ENCODE measurements around the gene KRTAP1-1.
"Not testable (repeated sequence)": the region's sequence is repeated elsewhere in the genome, so short reads cannot be mapped to it uniquely, and the experiment has no call there.

KRTAP1-1 gene

DNA sequence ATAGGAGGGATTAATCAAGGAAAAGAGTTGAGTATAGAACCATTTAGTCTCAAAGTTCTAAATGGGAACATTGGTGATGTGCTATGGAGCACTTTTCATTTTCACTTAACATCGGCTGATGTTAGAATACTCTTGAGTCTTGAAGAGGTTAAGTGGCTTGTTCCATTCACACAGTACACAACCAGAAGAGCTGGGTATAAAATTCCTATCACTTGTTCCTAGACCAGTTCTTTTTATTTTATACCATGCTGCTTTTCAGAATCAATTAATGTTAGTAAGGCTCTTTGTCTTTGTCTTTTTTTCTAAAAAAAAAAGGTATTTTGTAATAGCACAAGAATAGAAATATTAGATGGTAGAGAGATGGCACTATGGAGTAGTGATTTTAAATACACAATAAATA is 1.7 kb upstream of the KRTAP1-1 start:
- TF ChIP-seq, protein P1, sequence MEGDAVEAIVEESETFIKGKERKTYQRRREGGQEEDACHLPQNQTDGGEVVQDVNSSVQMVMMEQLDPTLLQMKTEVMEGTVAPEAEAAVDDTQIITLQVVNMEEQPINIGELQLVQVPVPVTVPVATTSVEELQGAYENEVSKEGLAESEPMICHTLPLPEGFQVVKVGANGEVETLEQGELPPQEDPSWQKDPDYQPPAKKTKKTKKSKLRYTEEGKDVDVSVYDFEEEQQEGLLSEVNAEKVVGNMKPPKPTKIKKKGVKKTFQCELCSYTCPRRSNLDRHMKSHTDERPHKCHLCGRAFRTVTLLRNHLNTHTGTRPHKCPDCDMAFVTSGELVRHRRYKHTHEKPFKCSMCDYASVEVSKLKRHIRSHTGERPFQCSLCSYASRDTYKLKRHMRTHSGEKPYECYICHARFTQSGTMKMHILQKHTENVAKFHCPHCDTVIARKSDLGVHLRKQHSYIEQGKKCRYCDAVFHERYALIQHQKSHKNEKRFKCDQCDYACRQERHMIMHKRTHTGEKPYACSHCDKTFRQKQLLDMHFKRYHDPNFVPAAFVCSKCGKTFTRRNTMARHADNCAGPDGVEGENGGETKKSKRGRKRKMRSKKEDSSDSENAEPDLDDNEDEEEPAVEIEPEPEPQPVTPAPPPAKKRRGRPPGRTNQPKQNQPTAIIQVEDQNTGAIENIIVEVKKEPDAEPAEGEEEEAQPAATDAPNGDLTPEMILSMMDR (IDR thresholded peaks at IDR 0.05): no peak

DNA sequence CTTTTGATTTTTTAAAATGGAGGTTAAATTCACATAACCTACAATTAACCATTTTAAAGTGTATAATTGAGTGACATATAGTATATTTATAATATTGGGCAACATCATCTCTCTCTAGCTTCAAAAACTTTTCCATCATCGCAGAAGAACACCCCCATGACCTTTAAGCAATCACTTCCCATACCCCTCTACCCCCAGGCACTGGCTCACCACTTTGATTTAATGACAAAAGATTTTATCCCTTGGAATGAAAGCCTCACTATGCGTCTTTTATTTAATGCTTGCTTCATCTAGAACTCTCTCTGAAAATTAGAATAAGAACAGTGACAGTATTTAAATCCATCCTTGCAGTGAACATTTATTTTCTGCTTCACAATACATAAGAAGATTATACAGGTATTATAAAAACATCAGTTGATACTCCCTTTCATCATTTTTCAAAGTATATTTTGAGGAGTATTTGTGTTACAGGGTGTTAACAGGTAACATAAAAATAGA is 3.3 kb downstream of the KRTAP1-1 start:
- TF ChIP-seq, protein P1 (IDR thresholded peaks at IDR 0.05): no peak

DNA sequence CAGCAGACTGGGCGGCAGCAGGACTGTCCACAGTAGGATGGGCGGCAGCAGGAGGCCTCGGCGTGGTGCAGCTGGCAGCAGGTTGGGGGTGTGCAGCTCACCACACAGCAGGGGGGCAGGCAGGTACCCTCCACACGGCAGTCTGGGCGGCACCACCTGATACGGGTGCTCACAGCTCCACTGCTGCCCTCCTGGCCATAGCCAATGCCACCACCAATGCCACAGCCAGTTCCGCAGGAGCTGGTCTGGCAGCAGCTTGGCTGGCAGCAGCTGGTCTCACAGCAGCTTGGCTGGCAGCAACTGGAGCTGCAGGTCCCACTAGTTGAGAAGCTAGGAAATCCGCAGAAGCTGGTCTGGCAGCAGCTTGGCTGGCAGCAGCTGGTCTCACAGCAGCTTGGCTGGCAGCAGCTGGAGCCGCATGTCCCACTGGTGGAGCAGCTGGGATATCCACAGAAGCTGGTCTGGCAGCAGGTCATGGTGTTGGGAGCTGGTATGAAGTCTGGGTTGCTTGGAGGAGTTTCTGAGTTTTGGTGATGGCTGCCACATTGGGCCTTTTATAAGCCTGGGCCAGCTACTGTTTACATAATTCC is 6.8 kb downstream of the KRTAP1-1 start, which contains the start of gene KRTAP1-3:
TSS of gene KRTAP1-3 (minus strand) at position 529 of the 590 bp plus-strand sequence. CDS start at position 476, 53 bp downstream.
- TF ChIP-seq, protein P1 (IDR thresholded peaks at IDR 0.05): not testable (repeated sequence)

DNA sequence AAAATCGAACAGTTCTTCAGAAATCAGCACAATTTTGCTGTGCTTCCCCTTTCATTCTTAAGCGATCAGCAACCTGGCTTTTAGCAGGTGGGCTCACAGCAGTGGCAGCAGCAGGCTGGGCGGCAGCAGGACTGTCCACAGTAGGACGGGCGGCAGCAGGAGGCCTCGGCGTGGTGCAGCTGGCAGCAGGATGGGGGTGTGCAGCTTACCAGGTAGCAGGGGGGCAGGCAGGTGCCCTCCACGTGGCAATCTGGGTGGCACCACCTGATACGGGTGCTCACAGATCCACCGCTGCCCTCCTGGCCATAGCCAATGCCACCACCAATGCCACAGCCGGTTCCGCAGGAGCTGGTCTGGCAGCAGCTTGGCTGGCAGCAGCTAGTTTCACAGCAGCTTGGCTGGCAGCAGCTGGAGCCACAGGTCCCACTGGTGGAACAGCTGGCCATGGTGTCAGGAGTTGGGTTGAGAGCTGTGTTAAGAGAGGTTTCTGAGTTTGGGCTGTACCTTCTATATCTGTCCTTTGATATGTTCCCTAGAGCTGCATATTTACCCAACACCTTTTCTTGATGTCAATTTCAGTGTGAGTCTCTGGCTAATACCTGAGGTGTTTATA is 11.5 kb downstream of the KRTAP1-1 start, which contains the start of gene KRTAP1-4:
TSS of gene KRTAP1-4 (minus strand) at position 563 of the 613 bp plus-strand sequence. CDS start at position 446, 117 bp downstream.
- TF ChIP-seq, protein P1 (IDR thresholded peaks at IDR 0.05): no peak

DNA sequence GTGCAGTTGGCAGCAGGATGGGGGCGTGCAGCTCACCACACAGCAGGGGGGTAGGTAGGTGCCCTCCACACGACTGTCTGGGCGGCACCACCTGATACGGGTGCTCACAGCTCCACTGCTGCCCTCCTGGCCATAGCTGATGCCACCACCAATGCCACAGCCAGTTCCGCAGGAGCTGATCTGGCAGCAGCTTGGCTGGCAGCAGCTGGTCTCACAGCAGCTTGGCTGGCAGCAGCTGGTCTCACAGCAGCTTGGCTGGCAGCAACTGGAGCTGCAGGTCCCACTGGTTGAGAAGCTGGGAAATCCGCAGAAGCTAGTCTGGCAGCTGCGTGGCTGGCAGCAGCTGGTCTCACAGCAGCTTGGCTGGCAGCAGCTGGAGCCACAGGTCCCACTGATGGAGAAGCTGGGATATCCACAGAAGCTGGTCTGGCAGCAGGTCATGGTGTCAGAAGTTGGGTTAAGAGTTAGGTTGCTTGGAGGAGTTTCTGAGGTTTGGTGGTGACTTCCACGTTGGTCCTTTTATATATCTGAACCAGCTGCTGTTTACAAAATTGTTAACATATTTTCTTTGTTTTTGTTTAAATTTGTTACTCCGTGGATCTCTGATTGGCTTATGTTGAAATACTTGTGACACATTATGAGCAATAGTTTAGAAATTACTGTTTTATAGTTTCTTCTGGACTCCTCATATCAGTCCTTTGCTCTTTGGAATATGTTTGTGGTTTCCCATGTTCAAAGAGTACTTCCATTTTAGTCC is 14.4 kb downstream of the KRTAP1-1 start, which contains the start of gene KRTAP1-5:
TSS of gene KRTAP1-5 (minus strand) at position 494 of the 757 bp plus-strand sequence. CDS start at position 441, 53 bp downstream.
- TF ChIP-seq, protein P1 (IDR thresholded peaks at IDR 0.05): no peak

DNA sequence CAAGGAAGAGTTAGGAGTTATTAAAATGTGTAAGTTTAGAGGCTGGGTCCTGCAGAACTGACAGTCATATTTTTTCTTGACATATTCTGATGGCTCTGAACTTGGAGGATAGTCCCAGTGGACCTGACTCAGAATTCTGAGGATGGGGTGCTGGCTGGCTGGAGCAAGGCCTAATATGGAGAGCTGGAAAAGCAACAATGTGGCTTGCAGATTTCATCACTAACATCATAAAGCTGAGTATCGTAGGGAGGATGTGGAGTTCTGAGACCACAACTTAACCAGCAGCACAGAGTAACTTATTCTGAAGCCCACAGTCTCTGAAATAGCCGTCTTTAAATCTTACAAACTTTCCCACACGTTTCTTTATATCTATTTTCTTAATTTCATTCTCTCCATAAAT is 16.6 kb downstream of the KRTAP1-1 start:
- TF ChIP-seq, protein P1 (IDR thresholded peaks at IDR 0.05): no peak

DNA sequence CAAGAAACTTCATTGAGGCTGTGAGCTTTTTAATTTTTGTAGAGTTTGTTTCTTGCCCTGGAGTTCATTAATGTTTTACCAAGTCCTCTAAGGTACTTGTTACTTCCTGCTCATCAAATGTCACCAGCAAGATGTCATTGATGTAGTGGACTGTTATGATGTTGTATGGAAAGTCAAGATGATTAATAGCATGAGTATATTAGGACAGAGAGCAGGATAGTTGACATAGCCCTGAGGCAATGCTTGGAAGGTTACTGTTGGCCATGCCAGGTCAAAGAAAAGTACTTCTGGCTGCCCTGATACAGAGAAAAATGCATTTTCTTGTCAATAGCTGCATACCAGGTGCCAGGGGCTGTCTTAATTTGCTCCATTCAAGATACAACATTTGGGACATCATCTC is 20.9 kb downstream of the KRTAP1-1 start:
- TF ChIP-seq, protein P1 (IDR thresholded peaks at IDR 0.05): no peak
